HG02763 (cell line): ENCODE measurements around the gene SERPINA12.

Experiments used
- ATAC-seq: cut with Tn5 transposase; IDR thresholded peaks from one replicate; pipeline ENCODE4 v1.9.1; 2021; ENCODE audit warnings: mild to moderate bottlenecking, moderate library complexity; ENCODE audit not compliant: unreplicated experiment

The SERPINA12 gene

GRCh38 chr14:94441531-94442205 lies 67.6 kb downstream of the SERPINA12 start:
- ATAC-seq: no peak

- no peak for ATAC-seq
These were observed 68.1 kb downstream of the SERPINA12 start for GRCh38 chr14:94441130-94441529.

- no peak for ATAC-seq
These were observed 69.7 kb downstream of the SERPINA12 start for GRCh38 chr14:94439453-94440057.
